Panc1 (cell line): ENCODE measurements around the gene ASPN. TPM values are rescaled to one million over a fixed set of nuclear protein-coding genes. Genes with fewer than 3 reads are reported as not detected.

Experiments
- ATAC-seq: fragments of 200-7000 bp; cut with Tn5 transposase; 2 replicates; pipeline ENCODE4 v1.9.1; 2020; ENCODE audit warnings: mild to moderate bottlenecking, moderate library complexity
- BruUV-seq: library from RNA; stranded (reverse); fragments of 400-500 nt; replicated peaks from 2 replicates; lab custom pipeline; 2021; lab: Mats Ljungman, UMichigan
- CTCF ChIA-PET: fragments of 300-600 bp; sonication (Branson Sonifier 250); formaldehyde crosslinking; loops from one replicate; lab custom pipeline; 2022; ENCODE audit warnings: antibody characterized with exemption; lab: Charles Lee
- POLR2A ChIA-PET: fragments of 300-600 bp; sonication (Branson Sonifier 250); formaldehyde crosslinking; loops from one replicate; lab custom pipeline; 2022; ENCODE audit warnings: antibody characterized with exemption; lab: Charles Lee
- DNase-seq: peaks from one replicate; pipeline ENCODE4 v3.0.0-alpha.2; 2010; ENCODE audit warnings: low read depth, low spot score
- H3K27ac ChIP-seq: 2 replicates; pipeline ENCODE4 v1.5.1; 2011; ENCODE audit warnings: mild to moderate bottlenecking, low read length, inconsistent platforms
- H3K27me3 ChIP-seq: fragments of 200-500 bp; sonication (Bioruptor generic); 2 replicates; pipeline ENCODE4 v1.6.0; 2014; ENCODE audit warnings: low read length, inconsistent platforms; ENCODE audit not compliant: control insufficient read depth, insufficient read depth
- H3K36me3 ChIP-seq: fragments of 200-500 bp; sonication (Bioruptor generic); 2 replicates; pipeline ENCODE4 v1.5.1; 2014; ENCODE audit warnings: inconsistent platforms, mild to moderate bottlenecking, low read length, moderate library complexity; ENCODE audit not compliant: control insufficient read depth, insufficient read depth
- H3K4me1 ChIP-seq: 2 replicates; pipeline ENCODE4 v1.5.1; 2011; ENCODE audit warnings: inconsistent platforms, mild to moderate bottlenecking, low read length, moderate library complexity; ENCODE audit not compliant: control insufficient read depth, insufficient read depth
- H3K4me3 ChIP-seq, 2 experiments: 2 replicates each; pipeline ENCODE4 v1.5.1; 2011 to 2012; ENCODE audit warnings: low read depth in 2 of 2, low read length in 2 of 2, mild to moderate bottlenecking in 2 of 2, inconsistent platforms in 1 of 2, moderate library complexity in 1 of 2
- H3K9me3 ChIP-seq: fragments of 200-500 bp; sonication (Bioruptor generic); 2 replicates; pipeline ENCODE4 v1.5.1; 2014; ENCODE audit warnings: low read depth, mild to moderate bottlenecking, inconsistent platforms, low read length, moderate library complexity; ENCODE audit not compliant: control insufficient read depth, insufficient read depth
- CTCF ChIP-seq: fragments of 450-650 bp; IDR thresholded peaks from 2 replicates; pipeline ENCODE4 v1.5.1; 2017; ENCODE audit warnings: mild to moderate bottlenecking
- POLR2AphosphoS5 ChIP-seq: IDR thresholded peaks from 2 replicates; pipeline ENCODE4 v1.6.1; 2012; ENCODE audit warnings: mild to moderate bottlenecking, low read depth, low read length, moderate library complexity
- REST ChIP-seq, 2 experiments: IDR thresholded peaks; 2 replicates each; pipeline ENCODE4 v1.6.1; 2011 to 2012; ENCODE audit warnings: low read depth in 2 of 2, control low read depth in 1 of 2, low read length in 1 of 2, mild to moderate bottlenecking in 1 of 2, moderate library complexity in 1 of 2; ENCODE audit not compliant: insufficient read depth in 1 of 2
- SIN3A ChIP-seq: IDR thresholded peaks from 2 replicates; pipeline ENCODE4 v1.6.1; 2012; ENCODE audit warnings: low read depth, mild to moderate bottlenecking, low read length, moderate library complexity, borderline replicate concordance; ENCODE audit not compliant: insufficient read depth
- TCF7L2 ChIP-seq: IDR thresholded peaks from 2 replicates; pipeline ENCODE4 v1.6.1; 2011; ENCODE audit warnings: mild to moderate bottlenecking, low read depth, low read length, inconsistent platforms
- in situ Hi-C: cut with HindIII; loops from 2 replicates; pipeline ENCODE4 v1.10.0; 2016; ENCODE audit warnings: low sequenced_read_pairs, low pct_unique_long_range_greater_than_20kb
- intact Hi-C: fragments of 100-400 bp; cut with micrococcal nuclease; formaldehyde crosslinking; loops from one replicate; pipeline ENCODE4 v1.10.0; 2022; ENCODE audit not compliant: unreplicated experiment
- total RNA-seq: library from RNA; stranded (reverse); gene quantifications from one replicate; pipeline ENCODE4 v1.2.1, GENCODE V29; 2021; ENCODE audit not compliant: unreplicated experiment

The ASPN gene
- total RNA-seq, 1 experiment from 2014 or later, result not detected

- in situ Hi-C loops (no loop called here), intact Hi-C loops (no loop called here)
- no peak overlapping the region for H3K27ac ChIP-seq
- H3K4me3 ChIP-seq, result no peak overlapping the region
- ATAC-seq, result no peak
- TF ChIP-seq CTCF (no peak), TCF7L2 (no peak), POLR2AphosphoS5 (no peak), REST (IDR thresholded peaks at IDR 0.05; ENCODE audit: insufficient read depth in 1 of 2, low read depth in 2 of 2, low read length in 1 of 2) (no peak), SIN3A (no peak)
- BruUV-seq, result no TSS peak
- no peak for DNase-seq
- ChIA-PET POLR2A (no interaction called here), CTCF (no interaction called here)
- no peaks in the 10 kb centered on the region for H3K27me3 ChIP-seq
- no peaks in the 10 kb centered on the region for H3K9me3 ChIP-seq
- no peaks in the 10 kb centered on the region for H3K4me1 ChIP-seq
- no peaks in the 10 kb centered on the region for H3K36me3 ChIP-seq
Measured at GRCh38 chr9:92426501-92427145, 55.7 kb downstream of the ASPN start.

- Histone ChIP-seq H3K27ac (no peak overlapping the region), H3K4me3 (no peak overlapping the region), H3K4me1 (no peaks in the 10 kb centered on the region), H3K36me3 (no peaks in the 10 kb centered on the region), H3K9me3 (no peaks in the 10 kb centered on the region), H3K27me3 (no peaks in the 10 kb centered on the region)
- POLR2A ChIA-PET, result interaction anchor here (0.6 kb wide), 1 partner anchor 93 kb away, joined by 3 read pairs; no protein-coding TSS in a partner anchor
- no TSS peak for BruUV-seq
- DNase-seq, result no peak
- in situ Hi-C loops (no loop called here), intact Hi-C loops (no loop called here)
- TF ChIP-seq CTCF, result no peak
- TF ChIP-seq REST (IDR thresholded peaks at IDR 0.05; ENCODE audit: insufficient read depth in 1 of 2, low read depth in 2 of 2, low read length in 1 of 2), result no peak
- no peak for TF ChIP-seq TCF7L2
- TF ChIP-seq POLR2AphosphoS5, result no peak
- no peak for TF ChIP-seq SIN3A
- no peak for ATAC-seq
- CTCF ChIA-PET, result interaction anchor here (0.5 kb wide), 1 partner anchor 288 kb away, joined by 3 read pairs; no protein-coding TSS in a partner anchor
Measured at GRCh38 chr9:92425474-92425873, 56.8 kb downstream of the ASPN start.
